HUES6 (cell line): ENCODE data around the gene HSPA14.

Source experiments
- H3K27ac ChIP-seq: 2 replicates; pipeline ENCODE4 v1.7.0; 2013; ENCODE audit warnings: low read depth, mild to moderate bottlenecking, low read length, inconsistent platforms
- H3K27me3 ChIP-seq: 2 replicates; pipeline ENCODE4 v1.6.1; 2013; ENCODE audit warnings: low read length; ENCODE audit not compliant: control insufficient read depth, insufficient read depth
- H3K36me3 ChIP-seq: 2 replicates; pipeline ENCODE4 v1.6.1; 2013; ENCODE audit warnings: low read length; ENCODE audit not compliant: control insufficient read depth, insufficient read depth
- H3K4me1 ChIP-seq: 2 replicates; pipeline ENCODE4 v1.6.1; 2013; ENCODE audit warnings: low read length; ENCODE audit not compliant: control insufficient read depth, insufficient read depth
- H3K4me3 ChIP-seq: 2 replicates; pipeline ENCODE4 v1.5.1; 2013; ENCODE audit warnings: low read depth, low read length
- H3K9ac ChIP-seq: one replicate; pipeline ENCODE4 v1.6.1; 2013; ENCODE audit warnings: mild to moderate bottlenecking, low read length
- H3K9me3 ChIP-seq: 2 replicates; pipeline ENCODE4 v1.6.1; 2013; ENCODE audit warnings: low read depth, low read length; ENCODE audit not compliant: control insufficient read depth, insufficient read depth

HSPA14 gene

DNA sequence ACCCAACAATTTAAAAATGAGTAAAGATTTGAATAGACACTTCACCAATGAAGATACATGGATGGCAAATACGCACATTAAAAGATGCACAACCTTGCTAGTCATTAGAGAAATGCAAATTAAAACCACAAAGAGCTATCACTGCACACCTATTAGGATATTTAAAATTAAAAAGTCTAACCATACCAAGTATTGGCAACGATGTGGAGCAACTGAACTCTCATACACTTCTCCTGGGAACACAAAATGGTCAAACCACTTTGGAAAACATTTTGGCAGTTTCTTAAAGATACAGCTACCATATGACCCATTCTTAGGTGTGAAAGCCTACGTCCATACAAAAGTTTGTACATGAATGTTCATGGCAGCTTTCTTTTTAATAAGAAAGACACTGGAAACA is 79.7 kb downstream of the HSPA14 start:
- H3K27me3 ChIP-seq = no peaks in the 10 kb centered on the region
- no peak overlapping the region for H3K27ac ChIP-seq
- H3K4me3 ChIP-seq = no peak overlapping the region
- no peaks in the 10 kb centered on the region for H3K4me1 ChIP-seq
- H3K9ac ChIP-seq = no peak overlapping the region
- peaks cover 51% of the 10 kb centered on the region for H3K36me3 ChIP-seq
- peaks cover 20% of the 10 kb centered on the region; the same call in 1 of the 2 replicates for H3K9me3 ChIP-seq

GRCh38 chr10:14918964-14919363 is 80.9 kb downstream of the HSPA14 start:
- Histone ChIP-seq H3K27me3 (no peaks in the 10 kb centered on the region), H3K4me3 (no peak overlapping the region), H3K9ac (no peak overlapping the region), H3K4me1 (no peaks in the 10 kb centered on the region), H3K36me3 (peaks cover 53% of the 10 kb centered on the region), H3K27ac (no peak overlapping the region), H3K9me3 (peaks cover 14% of the 10 kb centered on the region; the same call in 1 of the 2 replicates)
